ENCODE measurements around the gene SIRT5.

DNA sequence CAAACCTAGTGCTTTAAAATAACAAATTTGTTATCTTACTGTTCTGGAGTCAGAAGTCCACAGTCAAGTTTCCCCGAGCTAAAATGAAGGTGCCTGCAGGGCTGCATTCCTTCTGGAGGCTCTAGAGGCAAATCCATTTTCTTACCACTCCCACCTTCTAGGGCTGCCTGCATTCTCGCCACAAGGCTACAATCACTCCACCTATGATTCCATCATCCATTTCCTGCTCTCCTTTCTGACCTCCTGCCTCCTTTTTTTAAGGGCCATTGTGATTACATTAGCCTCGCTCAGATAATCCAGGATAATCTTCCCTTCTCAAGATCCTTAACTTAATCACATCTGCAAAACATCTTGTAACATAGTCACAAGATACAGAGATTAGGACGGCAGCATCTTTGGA, 42.4 kb upstream of the SIRT5 start:
- TF ChIP-seq, protein P1, sequence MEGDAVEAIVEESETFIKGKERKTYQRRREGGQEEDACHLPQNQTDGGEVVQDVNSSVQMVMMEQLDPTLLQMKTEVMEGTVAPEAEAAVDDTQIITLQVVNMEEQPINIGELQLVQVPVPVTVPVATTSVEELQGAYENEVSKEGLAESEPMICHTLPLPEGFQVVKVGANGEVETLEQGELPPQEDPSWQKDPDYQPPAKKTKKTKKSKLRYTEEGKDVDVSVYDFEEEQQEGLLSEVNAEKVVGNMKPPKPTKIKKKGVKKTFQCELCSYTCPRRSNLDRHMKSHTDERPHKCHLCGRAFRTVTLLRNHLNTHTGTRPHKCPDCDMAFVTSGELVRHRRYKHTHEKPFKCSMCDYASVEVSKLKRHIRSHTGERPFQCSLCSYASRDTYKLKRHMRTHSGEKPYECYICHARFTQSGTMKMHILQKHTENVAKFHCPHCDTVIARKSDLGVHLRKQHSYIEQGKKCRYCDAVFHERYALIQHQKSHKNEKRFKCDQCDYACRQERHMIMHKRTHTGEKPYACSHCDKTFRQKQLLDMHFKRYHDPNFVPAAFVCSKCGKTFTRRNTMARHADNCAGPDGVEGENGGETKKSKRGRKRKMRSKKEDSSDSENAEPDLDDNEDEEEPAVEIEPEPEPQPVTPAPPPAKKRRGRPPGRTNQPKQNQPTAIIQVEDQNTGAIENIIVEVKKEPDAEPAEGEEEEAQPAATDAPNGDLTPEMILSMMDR (IDR thresholded peaks at IDR 0.05), result no peak
- TF ChIP-seq POLR2A (IDR thresholded peaks at IDR 0.05) (no peak), EP300 (IDR thresholded peaks at IDR 0.05) (no peak), POLR2AphosphoS5 (IDR thresholded peaks at IDR 0.05) (no peak)

Data from upper lobe of left lung (tissue), 4 donors.